ENCODE data around the gene UGT1A9.

Gene UGT1A9

DNA sequence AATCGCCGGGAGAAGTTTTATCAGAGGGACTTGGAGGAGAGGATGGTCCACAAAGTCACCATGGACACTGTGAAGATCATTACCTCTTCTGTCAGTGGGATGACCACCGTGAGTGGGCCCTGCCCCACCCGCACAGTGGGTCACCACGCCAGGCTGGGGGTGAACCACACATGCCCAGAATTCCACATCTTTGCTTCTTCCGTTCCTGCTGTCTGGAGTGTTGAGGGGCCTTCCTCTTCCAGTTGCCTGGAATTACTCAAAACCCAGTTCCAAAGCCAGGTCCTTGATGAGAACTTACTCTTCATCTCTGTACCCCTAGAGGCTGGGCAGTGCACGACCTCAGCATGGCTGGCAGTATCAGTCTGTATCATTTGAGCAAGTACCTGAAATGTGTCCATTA lies 128.5 kb downstream of the UGT1A9 start:
- DNase-seq = no peak

DNA sequence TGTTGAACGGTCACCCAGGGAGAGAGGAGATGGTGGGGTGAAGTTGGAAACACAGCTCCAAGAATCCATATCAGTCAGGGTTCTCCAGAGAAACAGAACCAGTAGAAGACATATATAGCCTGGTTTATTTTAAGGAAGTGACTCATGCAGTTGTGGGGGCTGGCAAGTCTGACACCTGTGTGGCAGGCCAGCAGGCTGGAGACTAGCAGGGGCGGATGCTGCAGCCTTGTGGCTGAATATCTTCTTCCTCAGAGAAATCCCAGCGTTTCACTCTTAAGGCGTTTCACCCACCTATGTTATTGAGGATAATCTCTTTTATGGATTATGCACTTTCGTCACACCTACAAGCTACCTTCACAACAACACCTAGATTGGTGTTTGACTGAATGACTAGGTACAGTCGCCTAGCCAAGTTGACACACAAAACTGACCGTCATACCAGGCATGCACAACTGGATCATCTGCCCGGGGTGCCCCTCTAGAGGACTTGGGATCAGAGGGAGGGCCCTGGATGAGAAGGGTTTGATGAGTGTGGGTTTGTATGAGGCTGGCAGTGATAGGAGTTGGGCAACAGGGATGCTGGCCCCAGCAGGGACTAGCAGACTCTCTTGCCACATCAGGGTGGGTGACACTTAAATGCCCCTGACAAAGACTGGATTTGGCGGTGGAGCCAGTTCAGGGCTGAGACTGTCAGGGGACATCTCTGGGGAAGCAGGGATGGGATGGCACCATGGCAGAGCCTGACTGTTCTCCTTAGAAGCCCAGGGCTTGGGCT lies 129.8 kb downstream of the UGT1A9 start:
- DNase-seq = no peak

DNA sequence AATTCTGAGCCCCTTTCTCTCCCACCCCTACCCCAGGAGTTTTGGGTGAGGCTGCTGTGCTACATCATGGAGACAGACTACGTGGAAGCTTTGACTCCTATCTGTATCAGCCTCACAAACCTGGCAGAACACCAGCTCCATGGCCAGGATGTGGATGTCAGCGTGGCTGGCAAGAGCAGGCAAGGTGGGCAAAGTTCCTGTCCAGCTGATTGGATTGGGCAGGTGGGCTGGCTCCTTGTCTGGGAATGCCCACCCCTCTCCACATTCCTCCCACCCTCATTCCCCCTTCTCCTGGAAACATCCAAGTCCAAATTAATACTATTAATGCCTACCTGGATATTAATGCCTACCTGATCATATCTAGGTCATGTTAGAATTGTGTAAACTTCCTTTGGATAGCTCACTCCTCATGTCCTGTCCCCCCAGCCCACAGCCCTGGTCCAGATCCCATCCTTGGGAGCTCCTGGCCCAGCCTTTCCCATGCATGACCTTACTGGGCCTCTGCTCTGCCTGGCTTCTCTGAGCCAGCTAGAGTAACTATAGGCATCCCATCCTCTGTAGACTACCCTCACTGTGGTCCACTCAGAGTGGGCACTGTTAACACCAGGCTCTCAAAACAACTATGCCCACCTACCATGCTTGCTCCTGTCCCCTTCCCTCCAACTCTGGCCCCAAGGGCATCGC lies 130.6 kb downstream of the UGT1A9 start:
- DNase-seq = no peak

DNA sequence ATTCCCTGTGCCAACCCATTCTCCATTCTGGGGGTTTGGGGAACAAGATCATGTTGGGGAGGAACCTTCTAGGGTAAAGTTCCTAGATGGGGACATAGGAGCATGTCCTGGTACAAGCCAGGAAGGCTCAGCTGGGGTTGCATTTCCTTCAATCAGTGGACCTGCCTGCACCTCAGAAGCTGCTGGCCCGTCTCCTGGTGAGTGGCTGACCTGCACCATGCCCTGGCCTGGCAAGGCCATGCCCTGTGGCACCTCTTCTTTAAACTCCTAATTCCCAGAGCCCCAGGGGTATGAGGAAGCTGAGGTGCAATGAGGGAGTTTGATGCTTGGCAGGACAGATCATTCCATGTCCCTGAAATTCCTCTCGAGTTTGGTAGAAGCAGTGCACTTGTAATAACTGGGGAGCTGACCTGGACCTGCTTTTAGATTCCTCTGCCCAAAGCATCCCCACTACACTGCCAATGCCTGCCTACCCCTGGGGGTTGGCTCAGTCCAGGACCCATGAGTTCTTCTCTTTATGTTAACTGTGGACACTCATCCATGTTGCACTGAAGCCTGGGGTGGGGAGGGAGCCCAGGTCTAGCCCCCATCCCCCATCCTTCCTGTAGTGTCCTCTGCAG lies 131.7 kb downstream of the UGT1A9 start:
- DNase-seq = no peak

DNA sequence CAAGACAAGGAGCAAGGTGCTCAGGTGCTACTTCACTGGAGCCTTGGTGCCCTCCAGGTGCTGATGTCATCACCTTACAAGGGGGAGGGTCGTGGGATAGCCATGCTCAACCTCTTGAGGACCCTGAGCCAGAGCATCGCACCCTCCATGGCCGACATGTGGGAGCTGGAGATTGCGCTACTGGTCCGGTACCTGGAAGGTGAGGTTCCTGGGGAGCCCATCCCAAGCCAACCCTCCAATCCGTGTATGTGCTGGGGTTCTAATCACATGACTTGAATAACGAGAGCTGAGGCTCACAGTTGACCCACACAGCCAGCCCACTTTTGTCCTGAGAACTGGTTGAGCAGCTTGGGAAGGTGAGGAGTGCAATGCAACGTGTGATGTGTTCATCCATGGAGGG lies 132.3 kb downstream of the UGT1A9 start:
- no peak for DNase-seq

DNA sequence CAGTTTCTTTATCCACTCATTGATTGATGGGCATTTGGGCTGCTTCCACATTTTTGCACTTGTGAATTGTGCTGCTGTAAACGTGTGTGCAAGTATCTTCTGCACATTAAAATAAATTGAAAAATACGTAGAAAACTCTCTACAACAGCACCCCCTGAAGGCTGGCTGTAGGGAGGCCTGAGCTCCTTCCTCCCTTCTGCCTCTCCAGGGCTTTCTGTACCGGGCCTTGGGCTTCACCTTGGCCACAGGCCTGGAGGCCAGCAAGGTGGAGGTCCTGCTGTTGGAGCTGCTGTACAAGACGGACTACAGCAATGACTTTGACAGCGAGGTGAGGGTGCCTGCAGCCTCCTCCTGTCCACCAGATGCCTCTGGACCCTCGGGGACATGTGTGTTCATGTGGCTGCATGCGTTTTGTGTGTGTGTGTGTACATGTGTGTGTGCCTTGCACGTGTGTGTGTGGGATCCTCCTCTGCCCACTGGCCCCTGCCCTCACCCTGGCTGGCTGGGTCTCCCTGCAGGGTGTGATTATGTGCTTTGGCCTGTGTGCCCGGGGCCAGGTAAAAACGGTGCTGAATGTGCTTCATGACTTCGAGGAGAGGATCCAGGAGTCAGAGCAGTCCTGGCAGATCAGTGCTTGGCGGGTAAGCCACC lies 135.6 kb downstream of the UGT1A9 start:
- no peak for DNase-seq

DNA sequence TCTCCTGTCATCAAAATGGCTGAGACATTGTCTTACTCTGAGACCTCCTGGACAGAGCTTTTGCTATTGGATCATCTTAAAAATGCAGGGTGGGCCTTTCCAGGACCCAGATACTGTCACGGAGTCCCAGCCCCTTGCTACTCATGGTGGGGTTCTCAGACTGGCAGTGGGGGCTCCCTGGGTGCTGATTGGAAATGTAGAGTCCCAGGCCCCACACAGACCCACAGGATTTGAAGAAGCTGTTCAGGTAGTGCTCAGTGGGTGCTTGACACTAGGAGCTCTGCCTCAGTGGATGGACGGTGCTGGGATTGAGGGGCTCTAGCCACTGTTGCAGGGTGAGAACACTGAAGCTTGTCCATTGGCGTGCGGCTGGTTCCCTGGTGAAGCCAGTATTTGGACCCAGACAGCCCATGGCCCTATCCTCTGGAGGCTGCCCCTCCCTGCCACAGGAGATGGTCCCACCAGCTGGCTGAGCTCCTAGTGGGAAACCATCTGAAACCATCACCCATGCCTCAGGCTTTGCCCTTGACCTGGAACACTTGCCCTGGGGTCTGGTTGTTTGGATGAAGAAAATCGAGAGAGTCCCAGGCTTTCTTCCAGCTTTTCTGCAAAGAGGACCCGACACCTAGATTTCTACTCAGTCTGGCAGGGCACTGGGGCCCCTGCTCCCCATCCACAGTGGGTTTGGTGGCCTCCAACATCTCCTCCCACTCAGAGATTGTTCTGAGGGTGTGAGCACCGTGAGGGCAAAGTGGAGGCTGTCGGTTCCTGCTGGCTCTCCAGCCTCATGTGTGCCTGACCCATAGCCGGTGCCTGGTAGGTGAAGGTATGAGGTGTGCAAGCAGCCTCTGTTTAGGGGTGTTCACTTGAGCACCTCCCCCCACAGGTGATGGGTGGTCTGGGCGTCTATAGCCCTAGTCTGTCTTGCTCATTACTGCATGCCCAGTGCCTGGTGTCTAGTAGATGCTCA lies 136.6 kb downstream of the UGT1A9 start:
- DNase-seq = no peak

DNA sequence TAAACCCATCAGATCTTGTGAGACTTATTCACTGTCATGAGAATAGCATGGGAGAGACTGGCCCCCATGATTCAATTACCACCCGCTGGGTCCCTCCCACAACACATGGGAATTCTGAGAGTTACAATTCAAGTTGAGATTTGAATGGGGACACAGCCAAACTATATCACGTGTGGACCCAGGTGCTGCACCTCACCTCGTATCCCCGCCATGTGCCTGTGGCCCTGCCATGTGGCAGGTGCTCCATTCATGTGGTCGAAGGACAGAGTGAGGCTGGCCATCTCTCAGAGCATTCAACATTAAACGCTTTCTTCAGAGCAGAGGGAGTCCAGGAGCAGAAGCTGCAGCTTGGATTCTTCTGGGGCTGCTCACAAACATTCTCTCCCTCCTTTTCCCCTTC lies 138.7 kb downstream of the UGT1A9 start:
- DNase-seq = no peak

DNA sequence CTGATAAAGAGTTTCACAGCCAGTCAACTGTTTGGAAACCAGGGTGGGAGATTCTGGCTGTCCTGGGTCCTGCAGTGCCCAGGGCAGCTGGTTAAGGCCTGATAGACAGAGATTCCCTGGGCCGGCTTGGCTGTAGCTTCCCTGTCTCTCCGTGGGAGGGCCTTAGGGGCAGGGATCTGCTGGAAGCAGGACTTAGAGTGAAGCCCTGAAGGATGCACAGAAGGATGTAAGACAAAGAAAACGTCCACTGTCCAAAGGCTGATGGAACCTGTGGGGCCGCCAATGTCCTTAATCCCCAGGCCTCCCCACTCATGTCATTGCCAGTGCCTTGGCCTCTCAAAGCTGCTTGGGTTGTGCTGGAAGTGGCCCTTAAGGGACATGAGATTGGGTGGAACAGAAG lies 139.4 kb downstream of the UGT1A9 start:
- no peak for DNase-seq

DNA sequence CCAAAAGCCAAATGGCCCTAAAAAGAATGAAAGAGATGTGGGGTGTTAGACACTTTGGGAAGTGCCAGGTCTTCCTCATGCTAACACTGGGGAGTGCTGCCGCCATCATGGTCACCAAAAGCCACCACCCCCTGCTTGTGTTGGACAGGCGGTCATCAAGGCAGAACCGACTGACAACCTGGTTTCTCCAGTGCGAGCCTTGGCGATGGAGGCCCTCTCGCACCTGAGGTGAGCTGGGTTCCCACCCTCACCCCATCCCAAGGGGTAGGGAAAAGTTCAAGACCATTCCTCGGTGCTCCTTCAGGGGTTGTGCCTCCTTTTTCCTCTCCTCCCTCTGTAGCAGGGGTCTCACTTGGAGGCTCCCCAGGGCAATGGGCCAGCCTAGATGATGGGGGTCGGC lies 140.0 kb downstream of the UGT1A9 start:
- DNase-seq = no peak

DNA sequence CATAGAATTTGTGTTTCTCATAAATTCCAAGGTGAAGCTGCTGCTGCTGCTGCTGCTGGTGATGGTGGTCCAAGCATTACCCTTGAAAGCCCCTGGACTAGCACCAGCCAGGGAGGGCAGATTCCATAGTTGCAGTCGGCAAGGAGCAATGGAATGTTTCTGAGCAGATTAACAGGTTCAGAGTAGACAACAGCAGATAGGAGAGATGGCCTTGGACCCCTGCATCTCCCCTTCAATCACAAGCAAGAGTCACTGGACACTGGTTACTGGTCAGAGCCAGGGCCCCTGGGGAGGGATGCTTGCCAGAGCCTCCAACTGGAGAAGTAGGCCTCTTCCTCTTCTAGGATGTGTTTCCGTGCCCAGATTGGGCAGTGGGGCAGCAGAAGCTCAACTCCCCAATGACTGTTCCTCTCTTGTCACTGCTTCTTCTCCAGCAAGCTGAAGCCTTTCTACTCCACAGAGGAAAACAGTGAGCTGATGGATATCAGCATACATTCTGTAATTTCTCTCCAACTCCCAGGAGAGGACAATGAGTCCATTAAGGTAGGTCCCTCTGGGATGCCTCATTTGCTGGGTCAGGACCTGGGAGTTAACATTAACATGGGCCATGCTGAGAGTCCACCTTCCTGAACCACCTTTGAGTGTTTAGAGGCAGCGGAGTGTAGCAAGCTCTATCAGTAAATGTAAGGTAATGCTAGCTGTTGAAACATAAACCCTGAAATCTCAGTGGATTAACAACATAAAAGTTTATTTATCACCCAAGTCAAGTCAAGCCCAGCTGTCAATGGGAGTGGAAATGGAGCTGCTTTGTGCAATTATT lies 141.7 kb downstream of the UGT1A9 start:
- DNase-seq = no peak

DNA sequence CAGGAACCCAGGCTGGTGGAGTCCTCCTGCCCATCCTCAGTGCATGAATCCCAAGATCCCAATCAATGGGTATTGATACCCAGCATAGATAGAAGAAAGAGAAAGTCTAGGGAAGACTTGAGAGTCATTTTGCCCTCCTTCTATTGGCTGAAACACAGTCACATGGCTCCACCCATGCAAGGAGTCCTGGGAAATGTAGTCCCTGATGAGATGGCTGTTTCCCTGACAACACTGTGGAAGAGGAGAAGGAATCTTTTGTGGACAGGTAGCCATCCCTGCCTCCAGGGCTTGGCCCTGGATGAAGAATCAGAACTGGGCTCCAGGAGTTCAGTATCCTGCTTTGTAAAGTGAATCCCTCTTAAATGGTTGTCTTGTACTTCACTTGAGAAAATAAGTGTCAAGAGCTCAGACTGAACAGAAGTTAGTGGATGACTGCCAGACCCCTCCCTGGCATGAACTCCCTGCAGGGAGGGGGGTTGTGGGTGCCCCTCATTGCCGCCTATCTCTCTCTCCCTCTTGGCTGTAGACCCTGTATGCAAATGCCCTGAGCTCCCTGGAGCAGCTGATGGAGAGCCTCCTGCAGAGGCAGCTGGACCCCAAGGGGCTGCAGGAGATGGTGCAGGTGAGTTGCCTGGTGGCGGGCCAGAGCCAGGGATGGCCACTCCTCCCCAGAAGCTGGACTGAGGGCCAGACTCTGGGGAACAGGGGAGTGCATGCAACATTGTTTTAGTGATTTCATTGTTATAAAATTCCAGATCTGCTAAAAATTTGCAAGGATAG lies 142.5 kb downstream of the UGT1A9 start:
- no peak for DNase-seq

DNA sequence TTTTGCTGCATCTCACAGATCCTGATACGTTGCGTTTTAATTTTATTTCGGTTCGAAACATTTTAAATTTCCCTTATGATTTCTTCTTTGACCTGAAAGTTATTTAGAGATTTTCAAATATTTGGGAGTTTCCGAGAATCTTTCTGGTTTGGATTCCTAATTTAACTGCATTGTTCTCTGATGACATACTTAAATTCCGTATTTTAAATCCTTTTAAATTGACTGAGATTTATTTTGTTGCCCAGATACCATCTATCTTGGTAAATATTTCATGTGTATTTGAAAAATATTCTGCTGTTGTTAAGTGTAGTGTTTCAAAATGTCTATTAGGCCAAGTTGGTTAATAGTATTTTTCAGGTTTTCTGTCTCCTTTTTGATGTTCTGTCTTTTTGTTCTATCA lies 144.2 kb downstream of the UGT1A9 start:
- DNase-seq = no peak

DNA sequence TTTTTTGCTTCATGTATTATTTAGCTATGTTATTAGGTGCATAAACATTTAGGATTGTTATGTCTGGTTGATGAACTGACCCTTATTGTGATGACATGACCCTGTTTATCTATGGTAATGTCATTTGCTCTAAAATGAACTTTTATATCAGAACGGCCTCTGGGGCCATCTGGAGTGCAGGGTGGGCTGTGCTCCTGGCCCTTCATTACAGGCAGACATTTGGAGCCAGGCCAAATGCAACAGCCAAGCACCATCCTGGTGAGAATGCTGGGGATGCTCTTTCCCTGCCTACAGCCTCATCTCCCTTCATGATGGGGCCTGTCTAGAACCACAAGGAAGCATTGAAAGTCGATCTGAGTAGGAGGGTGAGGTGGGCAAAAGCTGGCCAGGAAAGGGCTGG lies 144.6 kb downstream of the UGT1A9 start:
- no peak for DNase-seq

DNA sequence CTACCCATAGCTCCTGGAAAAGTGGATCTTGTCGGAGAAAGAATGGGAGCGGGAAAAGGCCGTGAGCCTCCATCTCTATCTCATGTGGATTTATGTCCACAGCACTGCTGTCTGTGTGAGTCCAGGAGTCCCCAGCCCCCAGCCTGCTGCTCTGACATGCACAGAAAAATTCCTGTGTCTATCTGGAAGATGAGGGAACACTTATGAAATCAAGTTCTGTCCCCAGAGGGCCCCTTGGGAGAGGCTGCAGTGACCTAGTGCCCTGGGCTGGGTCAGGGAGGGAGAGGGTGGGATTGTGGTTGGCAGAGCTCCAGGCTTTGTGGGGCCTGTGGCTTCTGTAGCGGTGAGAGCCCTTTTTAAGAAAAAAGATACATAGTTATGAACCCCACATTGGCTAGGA lies 145.1 kb downstream of the UGT1A9 start:
- DNase-seq = no peak

DNA sequence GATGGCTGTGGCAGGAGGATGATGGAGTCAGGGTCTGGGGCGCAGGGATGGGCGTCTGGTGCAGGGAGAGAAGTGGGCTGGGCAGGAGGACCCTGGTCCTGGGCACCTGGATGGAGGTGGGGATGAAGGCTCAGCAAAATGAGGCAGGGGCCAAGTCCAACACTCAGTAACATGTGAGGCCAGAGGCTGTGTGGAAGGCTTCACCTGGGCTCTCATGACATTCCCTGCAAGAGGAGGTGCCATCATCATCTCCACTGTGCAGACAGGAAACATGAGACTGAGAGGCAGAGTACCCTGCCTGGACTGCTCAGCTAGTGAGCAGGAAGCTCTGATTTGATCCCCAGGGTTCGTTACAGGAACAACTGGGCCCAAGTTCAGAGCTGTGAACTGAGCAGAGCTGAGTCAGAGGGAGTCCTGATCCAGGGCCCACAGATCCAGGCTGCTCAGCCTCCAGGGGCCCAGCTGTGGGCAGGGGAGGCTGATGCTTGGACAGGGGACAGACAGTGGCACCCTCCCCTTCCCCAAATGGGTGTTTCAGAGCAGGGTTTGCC lies 145.7 kb downstream of the UGT1A9 start:
- DNase-seq = no peak

DNA sequence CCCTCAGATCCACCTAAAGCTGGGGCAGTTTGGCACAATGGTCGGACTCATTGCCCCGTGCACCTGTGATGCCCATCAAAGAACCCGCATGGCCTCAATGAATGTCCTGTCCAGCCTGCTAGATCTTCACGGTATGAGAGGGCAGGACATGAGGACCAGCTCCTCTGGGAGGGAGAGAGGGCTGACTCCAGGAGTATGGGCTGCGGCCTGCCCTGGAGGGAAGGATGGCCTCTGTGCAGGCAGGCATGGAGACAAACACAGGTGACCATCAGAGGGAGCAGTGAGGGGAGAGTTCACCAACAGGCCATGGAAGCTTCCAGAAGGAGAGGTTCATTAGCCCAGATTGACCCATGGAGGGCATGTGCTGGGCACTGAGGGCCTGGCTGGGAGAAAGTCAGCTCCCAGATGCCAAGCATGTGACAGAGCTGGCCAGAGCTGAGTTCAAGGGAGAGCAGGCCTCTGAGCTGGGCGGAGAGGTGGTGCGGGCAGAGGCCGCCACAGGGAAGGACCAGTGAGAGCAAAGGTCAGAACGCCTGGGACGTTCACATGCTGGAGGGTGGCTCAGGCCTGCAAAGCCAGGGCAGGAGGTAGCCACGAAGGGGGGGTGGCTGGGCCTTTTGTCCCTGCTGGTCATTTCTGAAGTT lies 146.4 kb downstream of the UGT1A9 start:
- DNase-seq = no peak

DNA sequence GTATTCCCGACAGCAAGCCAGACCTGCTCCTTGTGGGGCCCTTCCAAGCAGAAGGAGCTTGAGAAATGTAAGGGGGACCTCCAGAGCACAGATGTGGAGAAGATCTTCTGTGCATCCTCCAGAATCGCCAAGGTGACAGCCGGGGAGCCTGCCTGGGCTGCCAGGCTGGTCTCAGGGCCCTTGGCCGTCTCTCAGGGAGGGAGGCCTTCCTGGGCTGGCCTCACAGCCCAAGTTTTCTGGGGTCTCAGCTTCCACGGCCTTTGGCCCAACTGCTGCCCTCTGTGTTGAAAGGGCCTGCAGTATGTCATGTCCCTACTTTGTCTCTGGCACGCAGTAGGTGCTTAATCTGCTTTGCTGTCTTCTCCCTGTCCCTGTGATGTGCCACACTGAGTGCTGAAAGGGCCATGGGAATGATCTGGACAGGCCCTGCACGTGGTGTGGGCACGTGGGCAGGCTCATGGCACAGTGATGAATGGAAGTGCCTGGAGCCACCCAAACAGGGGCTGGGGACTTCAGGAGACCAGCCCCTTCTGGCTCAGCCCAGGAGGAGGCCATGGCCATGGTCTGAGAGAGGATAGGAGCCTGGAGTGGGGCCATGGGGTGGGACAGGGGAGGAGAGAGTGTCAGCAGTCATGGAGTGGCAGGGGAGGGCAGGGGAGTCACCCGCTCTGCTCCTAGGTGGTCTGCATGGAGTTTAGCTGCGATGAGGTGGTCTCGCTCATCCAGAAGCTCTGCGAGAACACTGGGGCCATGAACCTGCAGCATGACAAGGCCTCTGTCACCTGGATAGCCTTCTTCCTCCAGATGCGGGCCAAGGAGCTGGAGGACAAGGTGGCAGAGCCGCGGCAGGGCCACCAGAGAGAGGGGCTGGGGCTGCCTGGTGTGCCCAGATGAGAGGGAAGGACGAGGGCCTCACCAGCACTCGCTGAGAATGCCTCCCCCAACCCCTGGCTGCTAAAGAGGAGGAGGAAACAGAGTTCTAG lies 147.2 kb downstream of the UGT1A9 start:
- no peak for DNase-seq

Data from NCI-H1930 (cell line).